AG04450 (cell line): Measurements from ENCODE around the gene QRICH2. TPM values are rescaled to one million over a fixed set of nuclear protein-coding genes. Genes with fewer than 3 reads are reported as not detected.

Source experiments
- CTCF ChIA-PET: fragments of 300-600, 350-600 bp; formaldehyde crosslinking; extraction: SDS; loops from one replicate; lab custom pipeline; 2022; ENCODE audit warnings: antibody characterized with exemption, inconsistent platforms; lab: Charles Lee
- POLR2A ChIA-PET: fragments of 350-600 bp; formaldehyde crosslinking; extraction: SDS; loops from one replicate; lab custom pipeline; 2021; ENCODE audit warnings: antibody characterized with exemption, inconsistent platforms; lab: Yijun Ruan, JAX
- DNase-seq: peaks from one replicate; pipeline ENCODE4 v3.0.0-alpha.2; 2011; ENCODE audit warnings: low read depth, low spot score
- H3K27ac ChIP-seq: one replicate; pipeline ENCODE4 v1.5.1; 2012; ENCODE audit warnings: low read depth, low read length, control low read depth
- H3K27me3 ChIP-seq: one replicate; pipeline ENCODE4 v1.6.0; 2012; ENCODE audit warnings: low read length; ENCODE audit not compliant: control insufficient read depth, insufficient read depth
- H3K4me3 ChIP-seq: 2 replicates; pipeline ENCODE4 v1.5.1; 2011; ENCODE audit warnings: mild to moderate bottlenecking, low read depth, low read length, control low read depth
- H3K9me3 ChIP-seq: 2 replicates; pipeline ENCODE4 v1.5.1; 2012; ENCODE audit warnings: low read length; ENCODE audit not compliant: control insufficient read depth, insufficient read depth
- CTCF ChIP-seq: IDR thresholded peaks from 2 replicates; pipeline ENCODE4 v1.5.1; 2011; ENCODE audit warnings: low read depth, low read length, control low read depth, inconsistent platforms
- polyA plus RNA-seq: library from polyadenylated mRNA; depleted of rRNA; stranded (reverse); fragments of >200 nt; gene quantifications from 2 replicates; pipeline ENCODE4 v1.2.3, GENCODE V29; 2011

QRICH2 gene
- polyA plus RNA-seq, 1 experiment, result 1.2 TPM

- ChIA-PET CTCF (interaction anchor here (1.3 kb wide), 1 partner anchor 52 kb away, joined by 5 read pairs; no protein-coding TSS in a partner anchor), POLR2A (no interaction called here)
- H3K27me3 ChIP-seq, result no peaks in the 10 kb centered on the region
- no peak overlapping the region for H3K27ac ChIP-seq
- no peak overlapping the region for H3K4me3 ChIP-seq
- DNase-seq, result no peak
- no peak for TF ChIP-seq CTCF
- no peaks in the 10 kb centered on the region for H3K9me3 ChIP-seq
Measured at GRCh38 chr17:76331083-76331482, 23.0 kb upstream of the QRICH2 start.

GRCh38 chr17:76329664-76330063, 21.6 kb upstream of the QRICH2 start:
- H3K4me3 ChIP-seq, result no peak overlapping the region

GRCh38 chr17:76327696-76328095, 19.6 kb upstream of the QRICH2 start:
- H3K9me3 ChIP-seq, result no peaks in the 10 kb centered on the region
- POLR2A ChIA-PET, result no interaction called here
- CTCF ChIA-PET, result interaction anchor here (0.9 kb wide), 1 partner anchor 43 kb away, joined by 4 read pairs; no protein-coding TSS in a partner anchor
- DNase-seq, result no peak
- H3K27me3 ChIP-seq, result no peaks in the 10 kb centered on the region
- H3K4me3 ChIP-seq, result no peak overlapping the region
- H3K27ac ChIP-seq, result no peak overlapping the region
- TF ChIP-seq CTCF, result no peak

More at GRCh38 chr17:76329664-76330063, 21.6 kb upstream of the QRICH2 start:
- no peaks in the 10 kb centered on the region for H3K9me3 ChIP-seq
- ChIA-PET CTCF (interaction anchor here (0.7 to 1.3 kb wide), 3 partner anchors 25 to 69 kb away, joined by 4 to 5 read pairs (median 5); no protein-coding TSS in a partner anchor), POLR2A (interaction anchor here (0.7 kb wide), 1 partner anchor 25 kb away, joined by 5 read pairs; no protein-coding TSS in a partner anchor)
- H3K27ac ChIP-seq, result no peak overlapping the region
- no peak for DNase-seq
- no peak for TF ChIP-seq CTCF
- no peaks in the 10 kb centered on the region for H3K27me3 ChIP-seq

GRCh38 chr17:76326306-76326705, 18.2 kb upstream of the QRICH2 start:
- H3K27ac ChIP-seq, result no peak overlapping the region
- CTCF ChIA-PET, result interaction anchor here (1.0 to 1.2 kb wide), 2 partner anchors 46 to 72 kb away, joined by 4 read pairs; no protein-coding TSS in a partner anchor
- POLR2A ChIA-PET, result no interaction called here
- H3K9me3 ChIP-seq, result no peaks in the 10 kb centered on the region
- no peak for TF ChIP-seq CTCF
- no peaks in the 10 kb centered on the region for H3K27me3 ChIP-seq
- no peak for DNase-seq
- H3K4me3 ChIP-seq, result no peak overlapping the region

GRCh38 chr17:76318586-76318985, 10.5 kb upstream of the QRICH2 start:
- DNase-seq, result peak; percentile 10
- TF ChIP-seq CTCF, result no peak
- Histone ChIP-seq H3K4me3 (no peak overlapping the region), H3K9me3 (no peaks in the 10 kb centered on the region), H3K27ac (no peak overlapping the region), H3K27me3 (no peaks in the 10 kb centered on the region)
- CTCF ChIA-PET, result no interaction called here
- POLR2A ChIA-PET, result no interaction called here
